Coronary artery (tissue), 2 donors: ENCODE data around the gene RABL6.

Experiments
- DNase-seq: peaks from one replicate; pipeline ENCODE4 v3.0.0-alpha.2; 2017; ENCODE audit warnings: low spot score
- H3K27ac ChIP-seq, 2 donors: fragments of 200-600 bp; sonication (generic); one replicate each; pipeline ENCODE4 v1.5.1; 2016 to 2019
- H3K4me3 ChIP-seq: fragments of 200-600 bp; sonication (generic); 2 replicates; pipeline ENCODE4 v1.5.1; 2016; ENCODE audit warnings: mild to moderate bottlenecking, moderate library complexity
- TF ChIP-seq, protein P1 (sequence below): fragments of 200-600 bp; sonication (generic); IDR thresholded peaks from one replicate; pipeline ENCODE4 v1.5.1; 2019; ENCODE audit warnings: antibody characterized with exemption

RABL6 gene

DNA sequence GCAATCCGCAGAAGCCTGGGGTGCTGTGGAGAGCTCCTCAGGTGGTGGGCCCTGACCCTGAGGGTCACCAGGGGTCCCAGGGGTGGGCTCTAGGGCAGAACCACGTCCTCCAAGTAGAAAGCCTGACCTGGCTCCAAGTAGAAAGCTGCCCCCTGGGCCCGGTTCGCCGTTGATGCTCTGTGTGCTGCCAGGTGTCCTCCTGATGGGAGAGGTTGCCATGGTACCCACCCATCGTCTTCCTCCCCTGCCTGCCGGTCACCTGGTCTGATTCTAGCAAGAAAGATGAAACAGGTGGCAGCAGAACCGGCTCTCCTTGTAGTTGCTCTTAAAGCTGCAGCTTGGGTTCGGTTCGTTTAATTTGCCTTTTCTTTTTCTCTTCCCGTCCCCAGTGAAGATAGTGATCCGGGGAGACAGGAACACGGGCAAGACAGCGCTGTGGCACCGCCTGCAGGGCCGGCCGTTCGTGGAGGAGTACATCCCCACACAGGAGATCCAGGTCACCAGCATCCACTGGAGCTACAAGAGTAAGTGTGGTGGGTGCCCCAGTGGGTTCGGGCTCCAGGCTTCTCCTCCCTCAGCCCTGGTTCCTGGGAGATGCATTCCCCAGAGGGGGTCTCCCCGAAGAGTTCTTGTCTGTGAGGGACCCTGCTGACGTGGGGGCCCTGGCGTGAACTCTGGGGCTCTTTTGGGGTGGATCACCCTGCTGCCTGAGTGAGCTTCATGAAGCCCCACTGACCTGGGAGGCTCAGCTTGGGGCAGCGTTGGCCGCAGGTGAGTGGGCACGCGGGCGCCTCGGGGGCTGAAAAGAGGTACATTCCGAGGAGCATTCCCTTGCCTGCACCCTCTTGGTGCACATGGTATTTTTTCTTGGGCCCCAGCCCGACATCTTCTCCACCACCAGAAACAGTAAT is 15.6 kb downstream of the RABL6 start:
- no peak for DNase-seq
- no peak overlapping the region for H3K27ac ChIP-seq
- TF ChIP-seq, protein P1, sequence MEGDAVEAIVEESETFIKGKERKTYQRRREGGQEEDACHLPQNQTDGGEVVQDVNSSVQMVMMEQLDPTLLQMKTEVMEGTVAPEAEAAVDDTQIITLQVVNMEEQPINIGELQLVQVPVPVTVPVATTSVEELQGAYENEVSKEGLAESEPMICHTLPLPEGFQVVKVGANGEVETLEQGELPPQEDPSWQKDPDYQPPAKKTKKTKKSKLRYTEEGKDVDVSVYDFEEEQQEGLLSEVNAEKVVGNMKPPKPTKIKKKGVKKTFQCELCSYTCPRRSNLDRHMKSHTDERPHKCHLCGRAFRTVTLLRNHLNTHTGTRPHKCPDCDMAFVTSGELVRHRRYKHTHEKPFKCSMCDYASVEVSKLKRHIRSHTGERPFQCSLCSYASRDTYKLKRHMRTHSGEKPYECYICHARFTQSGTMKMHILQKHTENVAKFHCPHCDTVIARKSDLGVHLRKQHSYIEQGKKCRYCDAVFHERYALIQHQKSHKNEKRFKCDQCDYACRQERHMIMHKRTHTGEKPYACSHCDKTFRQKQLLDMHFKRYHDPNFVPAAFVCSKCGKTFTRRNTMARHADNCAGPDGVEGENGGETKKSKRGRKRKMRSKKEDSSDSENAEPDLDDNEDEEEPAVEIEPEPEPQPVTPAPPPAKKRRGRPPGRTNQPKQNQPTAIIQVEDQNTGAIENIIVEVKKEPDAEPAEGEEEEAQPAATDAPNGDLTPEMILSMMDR = no peak
- H3K4me3 ChIP-seq = no peak overlapping the region

DNA sequence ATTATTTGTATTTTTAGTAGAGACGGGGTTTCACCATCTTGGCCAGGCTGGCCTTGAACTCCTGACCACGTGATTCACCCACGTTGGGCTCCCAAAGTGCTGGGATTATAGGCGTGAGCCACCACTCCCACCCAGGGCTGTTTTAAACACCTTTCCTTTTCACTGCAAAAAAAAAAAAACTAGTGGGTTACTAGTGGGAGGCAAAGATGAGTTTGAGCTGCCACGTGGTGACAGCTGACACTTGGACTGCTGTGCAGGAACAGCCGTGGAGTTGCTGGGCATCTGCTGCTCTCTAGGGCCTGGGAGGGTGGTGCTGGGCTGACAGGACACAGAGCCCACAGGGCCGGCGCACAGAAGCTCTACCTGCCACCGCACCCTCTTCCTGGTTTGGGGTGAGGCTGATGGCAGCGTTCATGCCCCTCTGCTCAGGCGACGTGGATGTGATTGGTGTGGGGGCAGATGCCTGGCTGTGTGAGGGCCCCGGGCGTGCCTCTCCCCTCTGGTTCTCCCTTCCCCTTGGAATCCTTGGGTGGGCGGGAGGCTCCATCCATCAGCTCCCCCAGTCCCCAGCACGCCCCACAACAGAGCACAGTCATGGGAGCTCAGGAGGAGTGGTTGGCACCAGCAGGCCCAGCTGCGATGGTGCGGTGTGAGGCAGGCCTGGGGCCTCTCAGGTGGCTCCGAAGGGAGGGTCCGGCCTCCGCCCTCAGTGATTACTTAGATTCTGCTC is 16.9 kb downstream of the RABL6 start:
- DNase-seq = no peak
- H3K27ac ChIP-seq = no peak overlapping the region
- TF ChIP-seq, protein P1 = no peak
- no peak overlapping the region for H3K4me3 ChIP-seq

DNA sequence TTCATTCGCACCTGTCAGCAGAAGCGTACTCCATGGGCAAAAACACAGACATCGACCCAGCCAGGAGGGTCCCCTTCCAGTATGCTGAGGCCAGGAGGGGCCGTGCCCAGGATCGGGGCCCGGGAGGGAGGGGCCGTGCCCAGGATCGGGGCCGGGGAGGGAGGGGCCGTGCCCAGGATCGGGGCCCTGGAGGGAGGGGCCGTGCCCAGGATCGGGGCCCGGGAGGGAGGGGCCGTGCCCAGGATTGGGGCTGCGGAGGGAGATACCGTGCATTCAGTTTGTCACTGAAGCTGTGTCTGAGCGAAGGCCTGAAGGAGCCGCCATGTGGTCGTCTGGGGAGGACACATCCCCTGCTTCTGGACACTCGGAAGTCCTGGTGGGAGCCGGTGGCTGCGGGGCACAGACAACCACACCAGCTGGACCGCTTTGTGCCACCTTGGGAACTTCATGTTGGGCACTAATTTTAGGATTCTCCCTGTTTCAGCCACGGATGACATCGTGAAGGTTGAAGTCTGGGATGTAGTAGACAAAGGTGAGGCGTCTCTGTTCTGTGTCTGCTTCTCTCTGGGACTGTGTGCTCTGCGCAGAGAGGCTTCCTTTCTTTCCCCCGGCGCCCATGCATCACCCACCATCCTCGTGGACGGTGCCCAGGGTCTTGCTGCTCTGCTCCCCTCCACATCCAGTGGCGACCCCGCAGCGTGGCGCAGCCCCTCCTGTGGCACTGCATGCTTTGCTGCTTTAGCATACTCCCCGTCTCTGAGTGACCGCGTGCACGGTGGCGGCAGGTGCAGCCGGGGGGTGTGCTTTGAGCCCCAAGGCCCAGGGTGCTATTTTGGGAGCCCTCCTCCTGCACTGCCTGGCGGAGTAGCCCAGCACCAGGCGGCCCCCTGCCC is 17.8 kb downstream of the RABL6 start:
- Histone ChIP-seq H3K27ac (no peak overlapping the region), H3K4me3 (no peak overlapping the region)
- TF ChIP-seq, protein P1 = no peak
- no peak for DNase-seq

DNA sequence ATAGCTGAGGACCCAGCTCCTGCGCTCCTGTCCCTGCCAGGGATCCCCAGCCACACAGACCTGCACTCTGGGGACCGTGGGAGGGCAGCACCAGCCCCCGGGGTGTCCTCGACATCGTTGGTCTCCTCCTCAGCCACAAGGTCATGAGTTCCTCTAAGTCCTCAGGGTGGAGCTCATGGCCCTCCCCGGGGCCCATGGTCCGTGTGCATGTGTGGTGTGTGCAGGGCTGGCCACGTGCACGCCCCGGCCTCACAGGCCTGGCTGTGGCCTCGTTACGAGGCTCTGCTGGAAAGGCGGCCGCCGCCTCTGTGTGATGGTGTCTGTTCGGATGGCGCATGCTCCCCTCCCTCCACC is 18.4 kb downstream of the RABL6 start:
- no peak overlapping the region for H3K27ac ChIP-seq
- H3K4me3 ChIP-seq = no peak overlapping the region
- TF ChIP-seq, protein P1 = no peak
- DNase-seq = no peak

DNA sequence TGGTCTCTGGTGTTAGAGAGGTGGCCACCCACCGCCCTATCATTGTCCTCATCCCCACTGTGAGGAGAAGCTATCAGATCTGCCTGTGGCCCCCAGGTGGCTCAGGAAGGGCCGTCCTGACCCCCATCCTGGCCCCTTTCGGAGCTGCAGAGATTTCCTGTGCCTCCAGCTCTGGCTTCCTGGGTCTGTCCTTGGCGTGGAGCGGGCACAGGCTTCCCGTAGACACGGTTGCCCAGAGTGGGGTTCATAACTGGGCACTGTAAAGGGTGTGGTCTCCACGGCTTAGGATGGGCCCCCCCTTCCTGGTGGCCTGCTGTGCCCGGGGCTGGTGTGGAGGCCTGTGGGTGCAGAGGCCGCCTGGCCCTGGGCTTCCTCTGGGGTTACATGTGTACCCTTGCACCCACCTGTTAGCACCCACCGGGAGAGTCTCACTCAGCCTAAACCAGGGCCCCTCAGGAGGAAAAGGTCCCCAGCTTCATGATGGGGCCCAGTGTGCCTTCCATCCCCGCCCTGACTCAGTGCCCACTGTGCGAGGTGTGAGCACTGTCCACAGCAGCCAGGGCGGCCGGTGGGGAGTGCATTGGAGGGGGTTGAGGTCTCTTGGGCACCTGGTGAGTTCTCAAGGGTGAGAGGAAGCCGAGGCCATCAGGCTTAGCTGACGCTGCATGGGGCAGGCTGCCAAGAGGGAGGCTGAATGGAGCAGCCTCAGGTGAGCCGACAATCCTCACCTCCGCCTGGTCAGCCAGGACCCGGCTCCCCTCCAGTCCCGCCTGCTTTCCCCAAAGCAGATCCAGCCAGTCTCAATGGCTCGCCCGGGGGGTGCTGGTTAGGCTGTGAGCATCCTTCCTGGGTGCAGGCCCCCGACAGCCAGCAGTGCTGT is 19.2 kb downstream of the RABL6 start:
- no peak overlapping the region for H3K27ac ChIP-seq
- no peak overlapping the region for H3K4me3 ChIP-seq
- TF ChIP-seq, protein P1 = no peak
- no peak for DNase-seq
